Progenitor cell of endocrine pancreas (in vitro differentiated cells): ENCODE data around the gene KCNJ11. TPM values are rescaled to one million over a fixed set of nuclear protein-coding genes. Genes with fewer than 3 reads are reported as not detected.

Source experiments
- DNase-seq: peaks from one replicate; pipeline ENCODE4 v3.0.0; 2021; ENCODE audit warnings: low spot score; ENCODE audit not compliant: unreplicated experiment
- H3K27ac Mint-ChIP-seq: 2 replicates; pipeline ENCODE4 v1.8.0; 2021; ENCODE audit warnings: mild to moderate bottlenecking, moderate library complexity, mixed read lengths
- H3K27me3 Mint-ChIP-seq: 2 replicates; pipeline ENCODE4 v1.8.0; 2021; ENCODE audit warnings: mixed read lengths
- H3K36me3 Mint-ChIP-seq: 2 replicates; pipeline ENCODE4 v1.8.0; 2022; ENCODE audit warnings: mixed read lengths; ENCODE audit not compliant: insufficient read depth
- H3K4me1 Mint-ChIP-seq: 2 replicates; pipeline ENCODE4 v1.8.0; 2021; ENCODE audit warnings: low read depth, mixed read lengths
- H3K4me3 Mint-ChIP-seq: 2 replicates; pipeline ENCODE4 v1.8.0; 2021; ENCODE audit warnings: low read depth, mild to moderate bottlenecking, moderate library complexity, mixed read lengths
- H3K9me3 Mint-ChIP-seq: 2 replicates; pipeline ENCODE4 v1.8.0; 2021; ENCODE audit warnings: low read depth, mixed read lengths
- CTCF ChIP-seq: fragments of 200-600 bp; sonication (generic); IDR thresholded peaks from one replicate; pipeline ENCODE4 v1.5.0; 2021; ENCODE audit warnings: antibody characterized with exemption, mild to moderate bottlenecking; ENCODE audit not compliant: unreplicated experiment
- total RNA-seq: library from RNA; stranded (reverse); gene quantifications from 2 replicates; pipeline ENCODE4 v1.2.1, GENCODE V29; 2021

The KCNJ11 gene
- total RNA-seq, 1 donor from 2014 or later, result 8.1 TPM

GRCh38 chr11:17369684-17370243, 18.7 kb downstream of the KCNJ11 start:
- peaks cover 34% of the 10 kb centered on the region for H3K36me3 Mint-ChIP-seq
- no peak for DNase-seq
- H3K27ac Mint-ChIP-seq, result no peak overlapping the region
- H3K27me3 Mint-ChIP-seq, result no peaks in the 10 kb centered on the region
- TF ChIP-seq CTCF, result no peak
- H3K4me3 Mint-ChIP-seq, result no peak overlapping the region
- no peaks in the 10 kb centered on the region for H3K4me1 Mint-ChIP-seq
- H3K9me3 Mint-ChIP-seq, result peaks cover 42% of the 10 kb centered on the region

- no peak for DNase-seq
- Mint-ChIP-seq H3K27me3 (no peaks in the 10 kb centered on the region), H3K4me1 (no peaks in the 10 kb centered on the region), H3K27ac (no peak overlapping the region), H3K4me3 (no peak overlapping the region), H3K9me3 (peaks cover 39% of the 10 kb centered on the region), H3K36me3 (peaks cover 33% of the 10 kb centered on the region)
- TF ChIP-seq CTCF, result no peak
Measured at GRCh38 chr11:17369094-17369493, 19.4 kb downstream of the KCNJ11 start.

- Mint-ChIP-seq H3K9me3 (peaks cover 39% of the 10 kb centered on the region), H3K4me3 (no peak overlapping the region), H3K27ac (no peak overlapping the region), H3K36me3 (peaks cover 33% of the 10 kb centered on the region), H3K4me1 (no peaks in the 10 kb centered on the region), H3K27me3 (no peaks in the 10 kb centered on the region)
- DNase-seq, result no peak
- TF ChIP-seq CTCF, result no peak
Measured at GRCh38 chr11:17368551-17368950, 19.9 kb downstream of the KCNJ11 start.

GRCh38 chr11:17366495-17366894, 22.0 kb downstream of the KCNJ11 start:
- no peak for TF ChIP-seq CTCF

DNA sequence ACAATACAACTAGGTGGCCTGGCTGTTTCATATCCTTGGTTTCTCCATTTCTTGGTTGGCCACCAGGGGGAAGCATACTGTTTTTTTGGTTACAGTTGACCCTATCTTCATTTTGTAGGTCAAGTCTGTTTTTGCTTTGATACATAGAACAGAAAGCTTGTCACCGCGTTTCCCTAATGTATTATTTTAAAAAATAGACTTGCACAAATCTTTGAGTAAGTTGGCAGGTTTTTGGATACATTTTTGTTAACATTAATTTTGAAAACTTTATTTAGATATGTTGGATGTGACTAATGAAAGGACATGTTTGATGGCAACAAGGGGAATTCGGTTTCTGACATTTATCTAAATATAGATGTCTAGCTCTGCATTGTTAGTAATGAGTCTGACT, 33.9 kb downstream of the KCNJ11 start:
- Mint-ChIP-seq H3K4me1 (peaks cover 15% of the 10 kb centered on the region), H3K27ac (peak overlapping the region; percentile 80), H3K4me3 (peak overlapping the region; percentile 65), H3K27me3 (peaks cover 44% of the 10 kb centered on the region), H3K9me3 (peaks cover 4% of the 10 kb centered on the region), H3K36me3 (peaks cover 4% of the 10 kb centered on the region)
- peak; percentile 73 for TF ChIP-seq CTCF
- DNase-seq, result peak; percentile 34

More at GRCh38 chr11:17366495-17366894, 22.0 kb downstream of the KCNJ11 start:
- Mint-ChIP-seq H3K36me3 (peaks cover 24% of the 10 kb centered on the region), H3K4me3 (no peak overlapping the region), H3K27ac (no peak overlapping the region), H3K4me1 (no peaks in the 10 kb centered on the region), H3K27me3 (no peaks in the 10 kb centered on the region), H3K9me3 (peaks cover 33% of the 10 kb centered on the region)
- DNase-seq, result no peak
